RWPE1 (cell line): ENCODE data around the gene ASIC3.
A peak's percentile ranks its signal among the peaks of the same experiment; 100 is the strongest.
"Not testable (repeated sequence)": the region's sequence is repeated elsewhere in the genome, so short reads cannot be mapped to it uniquely, and the experiment has no call there.

Experiments used
- CTCF ChIA-PET: fragments of 350-600 bp; sonication (Branson Sonifier 250); formaldehyde crosslinking; extraction: SDS; loops from one replicate; lab custom pipeline; 2021; lab: Yijun Ruan, JAX
- POLR2A ChIA-PET: fragments of 400-600 bp; formaldehyde crosslinking; extraction: SDS; loops from one replicate; lab custom pipeline; 2020; ENCODE audit warnings: antibody characterized with exemption; ENCODE audit not compliant: low non-redundant PET; lab: Yijun Ruan, JAX
- DNase-seq: peaks from one replicate; pipeline ENCODE4 v3.0.0; 2012; ENCODE audit warnings: low spot score
- H3K27ac ChIP-seq: fragments of 450-650 bp; 2 replicates; pipeline ENCODE4 v1.5.1; 2017
- TF ChIP-seq, protein P1 (sequence below): fragments of 450-650 bp; conservative IDR thresholded peaks from 2 replicates; pipeline ENCODE4 v1.5.1; 2017; ENCODE audit warnings: low read depth, mild to moderate bottlenecking

The ASIC3 gene

DNA sequence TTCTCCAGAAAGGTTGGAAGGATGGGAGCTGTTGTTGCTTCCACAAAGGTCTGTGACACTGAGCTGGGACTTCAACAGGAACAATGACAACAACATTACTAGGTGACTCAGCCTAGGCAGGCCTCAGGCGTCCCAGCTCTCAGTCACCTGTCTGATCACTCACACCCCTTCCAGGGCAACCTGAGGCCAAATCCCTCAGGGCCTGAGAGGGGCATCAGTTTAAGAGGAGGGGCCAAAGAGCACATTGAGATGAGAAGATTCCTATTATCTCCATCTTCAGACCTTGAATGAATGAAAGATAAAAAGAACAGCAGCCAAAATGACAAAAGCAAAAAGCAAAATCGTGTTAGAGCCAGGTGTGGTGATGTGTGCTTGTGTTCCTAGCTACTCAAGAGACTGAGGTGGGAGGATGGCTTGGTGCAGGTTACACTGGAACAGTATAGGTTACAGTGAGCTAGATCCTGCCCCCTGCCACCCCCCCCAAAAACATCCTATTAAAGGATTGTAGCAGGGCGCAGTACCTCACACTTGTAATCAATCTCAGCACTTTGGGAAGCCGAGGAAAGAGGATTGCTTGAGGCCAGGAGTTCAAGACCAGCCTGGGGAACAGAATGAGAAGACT lies 23.8 kb upstream of the ASIC3 start, which contains the start of gene ATG9B:
TSS of gene ATG9B (minus strand) at position 60 of the 622 bp plus-strand sequence. CDS start 71 bp downstream, outside the sequence.
- no peak within 1 kb of the TSS for H3K27ac ChIP-seq
- ChIA-PET CTCF (interaction anchor here (0.6 kb wide), 1 partner anchor 38 kb away, joined by 3 read pairs; no protein-coding TSS in a partner anchor), POLR2A (no interaction called here)
- DNase-seq = no peak
- TF ChIP-seq, protein P1, sequence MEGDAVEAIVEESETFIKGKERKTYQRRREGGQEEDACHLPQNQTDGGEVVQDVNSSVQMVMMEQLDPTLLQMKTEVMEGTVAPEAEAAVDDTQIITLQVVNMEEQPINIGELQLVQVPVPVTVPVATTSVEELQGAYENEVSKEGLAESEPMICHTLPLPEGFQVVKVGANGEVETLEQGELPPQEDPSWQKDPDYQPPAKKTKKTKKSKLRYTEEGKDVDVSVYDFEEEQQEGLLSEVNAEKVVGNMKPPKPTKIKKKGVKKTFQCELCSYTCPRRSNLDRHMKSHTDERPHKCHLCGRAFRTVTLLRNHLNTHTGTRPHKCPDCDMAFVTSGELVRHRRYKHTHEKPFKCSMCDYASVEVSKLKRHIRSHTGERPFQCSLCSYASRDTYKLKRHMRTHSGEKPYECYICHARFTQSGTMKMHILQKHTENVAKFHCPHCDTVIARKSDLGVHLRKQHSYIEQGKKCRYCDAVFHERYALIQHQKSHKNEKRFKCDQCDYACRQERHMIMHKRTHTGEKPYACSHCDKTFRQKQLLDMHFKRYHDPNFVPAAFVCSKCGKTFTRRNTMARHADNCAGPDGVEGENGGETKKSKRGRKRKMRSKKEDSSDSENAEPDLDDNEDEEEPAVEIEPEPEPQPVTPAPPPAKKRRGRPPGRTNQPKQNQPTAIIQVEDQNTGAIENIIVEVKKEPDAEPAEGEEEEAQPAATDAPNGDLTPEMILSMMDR = no peak

DNA sequence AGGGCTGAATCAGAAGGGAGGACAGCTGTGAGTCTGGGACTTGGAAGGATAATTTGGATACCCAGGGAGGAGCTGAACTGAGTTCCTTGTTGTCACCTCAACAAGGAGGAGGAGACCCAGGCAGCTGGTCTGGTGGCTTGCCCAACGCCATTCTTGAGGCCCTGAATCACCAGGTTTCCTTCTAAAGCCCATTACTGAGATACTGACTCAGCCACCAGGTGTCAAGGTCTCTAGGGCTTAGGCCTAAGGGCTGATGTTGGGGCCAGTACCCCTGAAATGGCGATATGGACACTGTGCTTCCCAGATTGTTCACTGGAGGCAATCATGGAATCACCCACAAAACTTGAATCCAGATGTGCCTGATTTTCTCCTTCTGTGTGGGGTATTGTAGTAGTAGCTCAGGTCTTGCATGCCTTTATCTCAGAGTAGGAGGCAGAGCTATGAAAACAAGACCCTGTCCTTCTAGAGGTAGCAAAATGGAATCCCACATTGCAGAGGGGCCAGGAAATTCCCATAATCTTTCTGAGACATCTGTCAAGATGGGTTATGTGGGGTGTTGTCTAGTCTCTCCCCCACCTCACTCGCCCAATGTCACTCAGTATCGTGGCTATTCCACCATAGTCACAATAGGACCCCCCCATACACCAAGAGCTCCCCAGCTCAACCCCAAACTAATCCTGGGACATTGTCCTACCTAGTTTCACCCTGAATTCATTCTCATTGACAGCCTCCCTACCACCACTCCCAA lies 22.2 kb upstream of the ASIC3 start:
- TF ChIP-seq, protein P1 = no peak
- ChIA-PET CTCF (interaction anchor here (0.7 kb wide), 1 partner anchor 30 kb away, joined by 3 read pairs; no protein-coding TSS in a partner anchor), POLR2A (no interaction called here)
- DNase-seq = peak; percentile 13
- H3K27ac ChIP-seq = no peak overlapping the region

DNA sequence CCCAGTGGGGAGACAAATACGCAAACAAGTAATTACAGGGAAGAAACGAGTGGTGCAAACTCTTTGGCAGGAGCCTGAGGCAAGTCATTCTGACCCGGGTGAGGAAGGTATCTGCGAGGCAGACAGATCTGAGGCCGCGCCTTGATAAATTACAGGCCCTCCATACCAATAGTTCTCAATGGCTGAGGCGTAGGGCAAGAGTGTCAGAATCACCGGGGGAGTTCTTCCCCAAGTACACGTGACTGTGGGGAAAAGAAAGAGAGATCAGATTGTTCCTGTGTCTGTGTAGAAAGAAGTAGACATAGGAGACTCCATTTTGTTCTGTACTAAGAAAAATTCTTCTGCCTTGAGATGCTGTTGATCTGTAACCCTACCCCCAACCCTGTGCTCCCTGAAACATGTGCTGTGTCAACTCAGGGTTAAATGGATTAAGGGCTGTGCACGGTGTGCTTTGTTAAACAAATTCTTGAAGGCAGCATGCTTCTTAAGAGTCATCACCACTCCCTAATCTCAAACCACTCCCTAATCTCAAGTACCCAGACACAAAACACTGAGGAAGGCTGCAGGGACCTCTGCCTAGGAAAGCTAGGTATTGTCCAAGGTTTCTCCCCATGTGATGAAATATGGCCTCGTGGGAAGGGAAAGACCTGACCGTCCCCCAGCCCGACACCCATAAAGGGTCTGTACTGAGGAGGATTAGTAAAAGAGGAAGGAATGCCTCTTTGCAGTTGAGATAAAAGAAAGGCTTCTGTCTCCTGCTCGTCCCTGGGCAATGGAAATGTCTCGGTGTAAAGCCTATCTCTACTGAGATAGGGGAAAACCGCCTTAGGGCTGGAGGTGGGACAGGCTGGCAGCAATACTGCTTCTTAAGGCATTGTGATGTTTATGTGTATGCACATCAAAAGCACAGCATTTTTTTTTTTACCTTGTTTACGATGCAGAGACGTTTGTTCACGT lies 21.3 kb upstream of the ASIC3 start:
- peak overlapping the region; percentile 84; the same call in 1 of the 2 replicates for H3K27ac ChIP-seq
- CTCF ChIA-PET, POLR2A ChIA-PET, DNase-seq: not testable (repeated sequence)

DNA sequence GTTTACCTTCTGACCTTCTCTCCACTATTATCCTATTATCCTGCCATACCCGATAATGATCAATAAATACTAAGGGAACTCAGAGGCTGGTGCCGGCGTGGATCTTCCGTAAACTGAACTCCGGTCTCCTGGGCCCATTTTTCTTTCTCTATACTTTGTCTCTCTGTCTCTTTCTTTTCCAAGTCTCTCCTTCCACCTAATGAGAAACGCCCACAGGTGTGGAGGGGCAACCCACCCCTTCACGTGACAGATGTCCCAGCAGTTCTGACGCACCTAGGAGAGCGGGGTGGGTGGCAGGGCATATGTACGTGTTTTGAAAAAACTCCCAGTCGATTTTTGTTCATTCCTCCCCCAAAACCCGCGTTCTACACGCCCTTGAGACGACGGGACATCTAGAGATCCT lies 20.6 kb upstream of the ASIC3 start:
- H3K27ac ChIP-seq = peak overlapping the region; percentile 84
- ChIA-PET CTCF (interaction anchor here (1.2 kb wide), 1 partner anchor 83 kb away, joined by 4 read pairs; no protein-coding TSS in a partner anchor), POLR2A (interaction anchor here (0.6 to 0.7 kb wide), 2 partner anchors 14 to 1345 kb away, joined by 3 read pairs; no protein-coding TSS in a partner anchor)
- not testable (repeated sequence) for DNase-seq

DNA sequence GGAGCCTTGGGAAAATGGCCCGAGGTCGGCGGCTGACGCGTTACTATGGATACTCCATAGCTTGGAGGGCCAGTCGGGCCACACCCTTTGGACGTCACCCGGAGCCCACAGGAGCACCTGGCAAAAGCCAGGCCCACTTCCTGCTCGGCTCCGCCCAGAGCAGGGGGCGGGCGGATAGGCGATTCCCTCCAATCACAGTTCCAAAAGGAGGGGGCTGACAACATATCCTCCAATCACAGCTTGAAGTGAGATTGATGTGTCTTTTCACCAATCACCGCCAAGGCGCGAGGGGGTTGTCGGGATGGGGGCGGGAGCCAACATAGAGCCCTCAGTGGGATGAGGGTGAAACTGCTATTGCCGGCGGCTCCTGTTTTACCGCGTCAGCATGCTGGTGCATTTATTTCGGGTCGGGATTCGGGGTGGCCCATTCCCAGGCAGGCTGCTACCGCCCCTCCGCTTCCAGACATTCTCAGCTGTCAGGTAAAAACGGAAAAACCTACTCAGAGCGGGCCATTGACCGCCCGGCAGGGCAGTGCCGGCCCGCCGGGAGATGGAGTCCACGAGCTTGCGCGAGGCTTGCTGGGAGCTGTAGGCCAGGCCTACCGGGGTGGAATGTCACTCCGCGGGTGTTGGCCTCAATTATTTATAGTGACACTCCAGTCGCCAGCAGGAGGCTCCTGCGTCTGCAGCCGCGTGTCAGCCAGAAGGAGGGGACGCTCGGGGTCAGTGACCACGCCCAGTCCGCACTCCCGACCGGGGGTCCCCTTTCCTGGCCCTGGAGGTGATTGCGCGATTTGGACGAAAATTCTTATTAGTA lies 20.0 kb upstream of the ASIC3 start, which contains the start of gene ABCB8:
TSS of gene ABCB8 (plus strand) at position 320 of the 817 bp plus-strand sequence. CDS start at position 386, 66 bp downstream.
- peak; percentile 100 for DNase-seq
- TF ChIP-seq, protein P1 = peak; percentile 62
- POLR2A ChIA-PET = interaction anchor here (0.5 to 0.7 kb wide), 3 partner anchors 14 to 1346 kb away, joined by 3 to 5 read pairs (median 3); no protein-coding TSS in a partner anchor
- H3K27ac ChIP-seq = peak within 1 kb of the TSS; percentile 84
- CTCF ChIA-PET = interaction anchor here (0.6 to 1.2 kb wide), 3 partner anchors 19 to 82 kb away, joined by 3 to 4 read pairs (median 3); no protein-coding TSS in a partner anchor

DNA sequence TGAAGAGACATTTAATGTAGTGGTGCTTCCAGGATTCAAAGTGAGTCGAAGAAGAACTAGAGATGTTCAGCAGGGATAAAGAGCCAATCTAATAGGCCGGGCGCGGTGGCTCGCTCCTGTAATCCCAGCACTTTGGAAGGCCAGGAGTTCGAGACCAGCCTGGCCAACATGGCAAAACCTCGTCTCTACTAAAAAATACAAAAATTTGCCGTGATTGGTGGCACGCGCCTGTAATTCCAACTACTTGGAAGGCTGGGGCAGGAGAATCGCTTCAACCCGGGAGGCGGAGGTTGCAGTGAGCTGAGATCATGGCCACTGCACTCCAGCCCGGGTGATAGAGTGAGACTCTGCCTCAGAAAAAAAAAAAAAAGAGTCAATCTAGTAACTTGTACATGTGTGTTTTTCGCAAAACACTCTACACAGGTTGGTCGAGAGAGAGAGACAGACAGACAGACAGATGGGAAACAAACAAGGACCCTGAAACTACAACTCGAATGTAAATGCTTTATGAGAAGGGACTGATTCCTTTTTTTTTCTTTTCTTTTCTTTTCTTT lies 19.3 kb upstream of the ASIC3 start:
- TF ChIP-seq, protein P1 = peak; percentile 10; the same call in 1 of the 2 replicates
- peak overlapping the region; percentile 84 for H3K27ac ChIP-seq
- DNase-seq = no peak
- CTCF ChIA-PET = interaction anchor here (0.6 to 1.2 kb wide), 2 partner anchors 46 to 82 kb away, joined by 3 to 4 read pairs; no protein-coding TSS in a partner anchor
- POLR2A ChIA-PET = interaction anchor here (0.5 kb wide), 1 partner anchor 47 kb away, joined by 5 read pairs; no protein-coding TSS in a partner anchor
